HepG2 (cell line): ENCODE measurements around the gene OAS1. TPM values are rescaled to one million over a fixed set of nuclear protein-coding genes. Genes with fewer than 3 reads are reported as not detected.
A peak's percentile ranks its signal among the peaks of the same experiment; 100 is the strongest.

Experiments
- ERF ChIP-seq: IDR thresholded peaks from 2 replicates; pipeline ENCODE4 v1.6.1; 2018; ENCODE audit warnings: missing biosample characterization, missing genetic modification reagents
- GLI4 ChIP-seq: sonication (generic); formaldehyde crosslinking; IDR thresholded peaks from 2 replicates; pipeline ENCODE4 v1.5.1; 2020; ENCODE audit warnings: missing genetic modification reagents, mild to moderate bottlenecking, moderate library complexity, borderline replicate concordance
- GPN1 ChIP-seq: sonication (generic); formaldehyde crosslinking; IDR thresholded peaks from 2 replicates; pipeline ENCODE4 v1.5.1; 2020; ENCODE audit warnings: missing genetic modification reagents, borderline replicate concordance
- RAD21 ChIP-seq: fragments of 450-650 bp; formaldehyde crosslinking; IDR thresholded peaks from 2 replicates; pipeline ENCODE4 v1.5.0; 2020; ENCODE audit warnings: mild to moderate bottlenecking
- RBFOX2 ChIP-seq: fragments of 200-400 bp; formaldehyde crosslinking; IDR thresholded peaks from 2 replicates; pipeline ENCODE4 v1.6.1; 2017; ENCODE audit warnings: low read depth, mild to moderate bottlenecking, low read length
- SOX6 ChIP-seq, 2 experiments: fragments of 450-650 bp in 1 of 2; sonication (generic) in 1 of 2; formaldehyde crosslinking in 1 of 2; IDR thresholded peaks; 2 replicates each; pipeline versions ENCODE4 v1.4.0 to v1.6.1; 2017 to 2020; ENCODE audit warnings: antibody characterized with exemption in 1 of 2, mild to moderate bottlenecking in 1 of 2, missing genetic modification reagents in 1 of 2
- SRSF1 ChIP-seq: fragments of 200-400 bp; formaldehyde crosslinking; optimal IDR thresholded peaks from 2 replicates; pipeline ENCODE3; 2017; ENCODE audit warnings: mild to moderate bottlenecking, low read depth, low read length, moderate library complexity
- ZNF282 ChIP-seq: fragments of 450-650 bp; IDR thresholded peaks from 2 replicates; pipeline ENCODE4 v1.6.1; 2018; ENCODE audit not compliant: partially characterized antibody
- ZNF296 ChIP-seq: sonication (generic); formaldehyde crosslinking; conservative IDR thresholded peaks from 2 replicates; pipeline ENCODE4 v1.5.0; 2020; ENCODE audit warnings: mild to moderate bottlenecking, missing genetic modification reagents
- ZNF3 ChIP-seq: IDR thresholded peaks from 2 replicates; pipeline ENCODE4 v1.7.0; 2017; ENCODE audit warnings: inconsistent platforms
- ZNF564 ChIP-seq: sonication (generic); formaldehyde crosslinking; IDR thresholded peaks from 2 replicates; pipeline ENCODE4 v1.8.1; 2023; ENCODE audit warnings: mild to moderate bottlenecking, missing genetic modification reagents
- ZNF878 ChIP-seq: sonication (generic); formaldehyde crosslinking; IDR thresholded peaks from 2 replicates; pipeline ENCODE4 v1.8.1; 2023; ENCODE audit warnings: mild to moderate bottlenecking, missing genetic modification reagents, moderate library complexity
- ZNF883 ChIP-seq: sonication (generic); formaldehyde crosslinking; IDR thresholded peaks from 2 replicates; pipeline ENCODE4 v1.5.1; 2020; ENCODE audit warnings: mild to moderate bottlenecking, missing genetic modification reagents; ENCODE audit errors: not compliant biosample characterization
- polyA plus RNA-seq, 8 experiments: library from polyadenylated mRNA; depleted of rRNA in 3 of 8; stranded (reverse) in 7 of 8; unstranded in 1 of 8; fragments of >200 nt; fragmentation: Illumina TruSeq in 4 of 8; extraction: Trizol in 4 of 8; gene quantifications; 2 replicates each; pipeline versions ENCODE4 v1.2.1 to v1.2.3, GENCODE V29; 2011 to 2016; ENCODE audit warnings: low read depth in 4 of 8, missing spikeins in 1 of 8, mixed read lengths in 1 of 8; ENCODE audit not compliant: insufficient read depth in 1 of 8
- total RNA-seq, 5 experiments: library from RNA; depleted of rRNA; stranded (reverse); fragments of >200 nt; fragmentation: Illumina TruSeq; extraction: Trizol; gene quantifications; 2 replicates each; pipeline ENCODE4 v1.2.3, GENCODE V29; 2016; ENCODE audit warnings: low read depth in 1 of 5
- TF ChIP-seq, protein P1 (sequence below): sonication (generic); formaldehyde crosslinking; IDR thresholded peaks from 2 replicates; pipeline ENCODE4 v1.4.0; 2020; ENCODE audit warnings: missing genetic modification reagents
- TF ChIP-seq, protein P2 (sequence below): IDR thresholded peaks from 2 replicates; pipeline ENCODE4 v1.6.1; 2016; ENCODE audit warnings: missing compliant biosample characterization, missing genetic modification reagents, borderline replicate concordance
- TF ChIP-seq, protein P3 (sequence below): sonication (generic); formaldehyde crosslinking; IDR thresholded peaks from 2 replicates; pipeline ENCODE4 v1.4.0; 2020; ENCODE audit warnings: mild to moderate bottlenecking, low read depth, missing genetic modification reagents
- TF ChIP-seq, protein P4 (sequence below): sonication (generic); IDR thresholded peaks from 2 replicates; pipeline ENCODE4 v1.6.1; 2016; ENCODE audit warnings: low read depth, borderline replicate concordance

The OAS1 gene
- total and polyA plus RNA-seq, 2 of the 13 experiments (the other 11 are each of a cell fraction or from before 2014, with no cell fraction given) = 6.5 to 10.6 TPM

DNA sequence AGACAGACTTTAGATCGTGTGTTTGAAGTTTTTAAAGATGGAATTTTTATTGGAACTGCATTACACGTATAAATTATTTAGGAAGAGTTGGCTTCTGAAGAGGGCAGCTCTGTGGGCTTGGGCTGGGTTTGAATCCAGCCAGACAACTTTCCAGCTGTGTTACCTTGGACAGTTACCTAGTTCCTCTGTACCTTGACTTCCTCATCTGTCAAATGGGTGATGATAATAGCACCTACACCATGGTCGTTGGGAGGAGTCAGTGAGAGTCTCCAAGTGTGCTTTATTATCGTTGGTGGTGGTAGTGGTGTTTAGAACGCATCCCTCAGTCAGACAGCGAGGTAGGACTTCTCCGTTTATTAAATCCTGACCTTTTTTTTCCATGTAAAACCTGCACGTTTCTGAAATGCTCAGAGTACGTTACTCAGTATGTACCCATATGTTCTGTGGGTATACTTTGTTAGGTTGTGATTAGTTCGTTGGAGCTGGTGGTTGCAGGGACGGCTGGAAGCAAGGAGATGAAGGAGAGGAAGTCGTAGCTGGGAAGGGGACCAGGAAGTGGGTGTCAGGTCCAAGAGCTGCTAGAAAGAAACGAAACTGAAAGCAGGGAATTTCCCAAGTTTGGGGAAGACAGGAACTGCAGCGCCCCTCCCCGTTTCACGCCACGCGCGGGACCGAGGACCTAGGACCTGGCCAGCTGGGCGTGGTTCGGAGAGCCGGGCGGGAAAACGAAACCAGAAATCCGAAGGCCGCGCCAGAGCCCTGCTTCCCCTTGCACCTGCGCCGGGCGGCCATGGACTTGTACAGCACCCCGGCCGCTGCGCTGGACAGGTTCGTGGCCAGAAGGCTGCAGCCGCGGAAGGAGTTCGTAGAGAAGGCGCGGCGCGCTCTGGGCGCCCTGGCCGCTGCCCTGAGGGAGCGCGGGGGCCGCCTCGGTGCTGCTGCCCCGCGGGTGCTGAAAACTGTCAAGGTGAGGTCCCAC, 31.3 kb downstream of the OAS1 start, which contains the start of gene OAS3 (continued):
- TF ChIP-seq RAD21 (CRISPR knock-in tag) (peak; percentile 11; the same call in 1 of the 2 replicates), ZNF564 (CRISPR knock-in tag) (no peak; the same call in 1 of the 2 replicates), ZNF3 (CRISPR knock-in tag) (no peak), ERF (CRISPR knock-in tag) (0 out of 2 replicates have a peak, but pooled peaks have one; percentile 48), ZNF883 (CRISPR knock-in tag) (peak; percentile 60), GLI4 (peak; percentile 42; the same call in 1 of the 2 replicates), ZNF296 (CRISPR knock-in tag) (no peak), SOX6 (IDR thresholded peaks at IDR 0.05) (no peak), SOX6 (CRISPR knock-in tag; IDR thresholded peaks at IDR 0.05) (peak; percentile 70), RBFOX2 (peak; percentile 73; the same call in 1 of the 2 replicates), SRSF1 (peak; percentile 36), ZNF878 (CRISPR knock-in tag) (no peak), ZNF282 (no peak), GPN1 (no peak)
- TF ChIP-seq, protein P1, sequence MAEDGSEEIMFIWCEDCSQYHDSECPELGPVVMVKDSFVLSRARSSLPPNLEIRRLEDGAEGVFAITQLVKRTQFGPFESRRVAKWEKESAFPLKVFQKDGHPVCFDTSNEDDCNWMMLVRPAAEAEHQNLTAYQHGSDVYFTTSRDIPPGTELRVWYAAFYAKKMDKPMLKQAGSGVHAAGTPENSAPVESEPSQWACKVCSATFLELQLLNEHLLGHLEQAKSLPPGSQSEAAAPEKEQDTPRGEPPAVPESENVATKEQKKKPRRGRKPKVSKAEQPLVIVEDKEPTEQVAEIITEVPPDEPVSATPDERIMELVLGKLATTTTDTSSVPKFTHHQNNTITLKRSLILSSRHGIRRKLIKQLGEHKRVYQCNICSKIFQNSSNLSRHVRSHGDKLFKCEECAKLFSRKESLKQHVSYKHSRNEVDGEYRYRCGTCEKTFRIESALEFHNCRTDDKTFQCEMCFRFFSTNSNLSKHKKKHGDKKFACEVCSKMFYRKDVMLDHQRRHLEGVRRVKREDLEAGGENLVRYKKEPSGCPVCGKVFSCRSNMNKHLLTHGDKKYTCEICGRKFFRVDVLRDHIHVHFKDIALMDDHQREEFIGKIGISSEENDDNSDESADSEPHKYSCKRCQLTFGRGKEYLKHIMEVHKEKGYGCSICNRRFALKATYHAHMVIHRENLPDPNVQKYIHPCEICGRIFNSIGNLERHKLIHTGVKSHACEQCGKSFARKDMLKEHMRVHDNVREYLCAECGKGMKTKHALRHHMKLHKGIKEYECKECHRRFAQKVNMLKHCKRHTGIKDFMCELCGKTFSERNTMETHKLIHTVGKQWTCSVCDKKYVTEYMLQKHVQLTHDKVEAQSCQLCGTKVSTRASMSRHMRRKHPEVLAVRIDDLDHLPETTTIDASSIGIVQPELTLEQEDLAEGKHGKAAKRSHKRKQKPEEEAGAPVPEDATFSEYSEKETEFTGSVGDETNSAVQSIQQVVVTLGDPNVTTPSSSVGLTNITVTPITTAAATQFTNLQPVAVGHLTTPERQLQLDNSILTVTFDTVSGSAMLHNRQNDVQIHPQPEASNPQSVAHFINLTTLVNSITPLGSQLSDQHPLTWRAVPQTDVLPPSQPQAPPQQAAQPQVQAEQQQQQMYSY = 0 out of 2 replicates have a peak, but pooled peaks have one; percentile 35
- TF ChIP-seq, protein P2, sequence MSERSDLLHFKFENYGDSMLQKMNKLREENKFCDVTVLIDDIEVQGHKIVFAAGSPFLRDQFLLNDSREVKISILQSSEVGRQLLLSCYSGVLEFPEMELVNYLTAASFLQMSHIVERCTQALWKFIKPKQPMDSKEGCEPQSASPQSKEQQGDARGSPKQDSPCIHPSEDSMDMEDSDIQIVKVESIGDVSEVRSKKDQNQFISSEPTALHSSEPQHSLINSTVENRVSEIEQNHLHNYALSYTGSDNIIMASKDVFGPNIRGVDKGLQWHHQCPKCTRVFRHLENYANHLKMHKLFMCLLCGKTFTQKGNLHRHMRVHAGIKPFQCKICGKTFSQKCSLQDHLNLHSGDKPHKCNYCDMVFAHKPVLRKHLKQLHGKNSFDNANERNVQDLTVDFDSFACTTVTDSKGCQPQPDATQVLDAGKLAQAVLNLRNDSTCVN = peak; percentile 57; the same call in 1 of the 2 replicates
- TF ChIP-seq, protein P3, sequence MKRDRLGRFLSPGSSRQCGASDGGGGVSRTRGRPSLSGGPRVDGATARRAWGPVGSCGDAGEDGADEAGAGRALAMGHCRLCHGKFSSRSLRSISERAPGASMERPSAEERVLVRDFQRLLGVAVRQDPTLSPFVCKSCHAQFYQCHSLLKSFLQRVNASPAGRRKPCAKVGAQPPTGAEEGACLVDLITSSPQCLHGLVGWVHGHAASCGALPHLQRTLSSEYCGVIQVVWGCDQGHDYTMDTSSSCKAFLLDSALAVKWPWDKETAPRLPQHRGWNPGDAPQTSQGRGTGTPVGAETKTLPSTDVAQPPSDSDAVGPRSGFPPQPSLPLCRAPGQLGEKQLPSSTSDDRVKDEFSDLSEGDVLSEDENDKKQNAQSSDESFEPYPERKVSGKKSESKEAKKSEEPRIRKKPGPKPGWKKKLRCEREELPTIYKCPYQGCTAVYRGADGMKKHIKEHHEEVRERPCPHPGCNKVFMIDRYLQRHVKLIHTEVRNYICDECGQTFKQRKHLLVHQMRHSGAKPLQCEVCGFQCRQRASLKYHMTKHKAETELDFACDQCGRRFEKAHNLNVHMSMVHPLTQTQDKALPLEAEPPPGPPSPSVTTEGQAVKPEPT = peak; percentile 35; the same call in 1 of the 2 replicates
- TF ChIP-seq, protein P4, sequence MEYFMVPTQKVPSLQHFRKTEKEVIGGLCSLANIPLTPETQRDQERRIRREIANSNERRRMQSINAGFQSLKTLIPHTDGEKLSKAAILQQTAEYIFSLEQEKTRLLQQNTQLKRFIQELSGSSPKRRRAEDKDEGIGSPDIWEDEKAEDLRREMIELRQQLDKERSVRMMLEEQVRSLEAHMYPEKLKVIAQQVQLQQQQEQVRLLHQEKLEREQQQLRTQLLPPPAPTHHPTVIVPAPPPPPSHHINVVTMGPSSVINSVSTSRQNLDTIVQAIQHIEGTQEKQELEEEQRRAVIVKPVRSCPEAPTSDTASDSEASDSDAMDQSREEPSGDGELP = peak; percentile 68; the same call in 1 of the 2 replicates
